ENCODE results near the gene SLAMF7. TPM values are rescaled to one million over a fixed set of nuclear protein-coding genes. Genes with fewer than 3 reads are reported as not detected.

Gene SLAMF7
- total RNA-seq, 1 donor from 2014 or later, result not detected

DNA sequence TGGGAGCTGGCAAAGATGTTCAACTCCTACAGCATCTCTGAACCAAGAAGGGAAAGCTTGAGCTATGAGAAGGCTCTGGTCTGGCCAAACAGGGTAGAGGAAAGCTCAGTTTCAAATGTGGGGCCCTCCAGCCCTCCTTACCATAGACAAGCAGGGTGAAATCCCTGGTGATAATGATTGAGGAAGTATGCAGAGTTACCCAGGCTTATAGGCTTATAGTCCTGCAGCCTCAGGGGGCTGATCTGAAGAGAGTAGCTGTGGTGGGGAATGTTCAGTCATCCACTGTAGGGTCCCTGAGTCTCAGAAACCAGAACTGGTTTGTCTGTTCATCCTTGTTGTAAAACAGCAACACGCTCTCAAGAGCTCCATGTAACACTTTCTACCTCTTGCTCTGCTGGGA is 37.1 kb downstream of the SLAMF7 start:
- peaks cover 2% of the 10 kb centered on the region for H3K9me3 Mint-ChIP-seq (ENCODE audit: low read depth)
- H3K4me1 Mint-ChIP-seq (ENCODE audit: low read depth), result peaks cover 9% of the 10 kb centered on the region
- H3K36me3 Mint-ChIP-seq (ENCODE audit: insufficient read depth), result no peaks in the 10 kb centered on the region
- peaks cover 6% of the 10 kb centered on the region for H3K27me3 Mint-ChIP-seq
- H3K4me3 Mint-ChIP-seq (ENCODE audit: low read depth), result no peak overlapping the region
- no peak for DNase-seq (ENCODE audit: low spot score, unreplicated experiment)
- TF ChIP-seq, protein P1, sequence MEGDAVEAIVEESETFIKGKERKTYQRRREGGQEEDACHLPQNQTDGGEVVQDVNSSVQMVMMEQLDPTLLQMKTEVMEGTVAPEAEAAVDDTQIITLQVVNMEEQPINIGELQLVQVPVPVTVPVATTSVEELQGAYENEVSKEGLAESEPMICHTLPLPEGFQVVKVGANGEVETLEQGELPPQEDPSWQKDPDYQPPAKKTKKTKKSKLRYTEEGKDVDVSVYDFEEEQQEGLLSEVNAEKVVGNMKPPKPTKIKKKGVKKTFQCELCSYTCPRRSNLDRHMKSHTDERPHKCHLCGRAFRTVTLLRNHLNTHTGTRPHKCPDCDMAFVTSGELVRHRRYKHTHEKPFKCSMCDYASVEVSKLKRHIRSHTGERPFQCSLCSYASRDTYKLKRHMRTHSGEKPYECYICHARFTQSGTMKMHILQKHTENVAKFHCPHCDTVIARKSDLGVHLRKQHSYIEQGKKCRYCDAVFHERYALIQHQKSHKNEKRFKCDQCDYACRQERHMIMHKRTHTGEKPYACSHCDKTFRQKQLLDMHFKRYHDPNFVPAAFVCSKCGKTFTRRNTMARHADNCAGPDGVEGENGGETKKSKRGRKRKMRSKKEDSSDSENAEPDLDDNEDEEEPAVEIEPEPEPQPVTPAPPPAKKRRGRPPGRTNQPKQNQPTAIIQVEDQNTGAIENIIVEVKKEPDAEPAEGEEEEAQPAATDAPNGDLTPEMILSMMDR (IDR thresholded peaks at IDR 0.05; ENCODE audit: unreplicated experiment), result no peak
- no peak overlapping the region for H3K27ac Mint-ChIP-seq

DNA sequence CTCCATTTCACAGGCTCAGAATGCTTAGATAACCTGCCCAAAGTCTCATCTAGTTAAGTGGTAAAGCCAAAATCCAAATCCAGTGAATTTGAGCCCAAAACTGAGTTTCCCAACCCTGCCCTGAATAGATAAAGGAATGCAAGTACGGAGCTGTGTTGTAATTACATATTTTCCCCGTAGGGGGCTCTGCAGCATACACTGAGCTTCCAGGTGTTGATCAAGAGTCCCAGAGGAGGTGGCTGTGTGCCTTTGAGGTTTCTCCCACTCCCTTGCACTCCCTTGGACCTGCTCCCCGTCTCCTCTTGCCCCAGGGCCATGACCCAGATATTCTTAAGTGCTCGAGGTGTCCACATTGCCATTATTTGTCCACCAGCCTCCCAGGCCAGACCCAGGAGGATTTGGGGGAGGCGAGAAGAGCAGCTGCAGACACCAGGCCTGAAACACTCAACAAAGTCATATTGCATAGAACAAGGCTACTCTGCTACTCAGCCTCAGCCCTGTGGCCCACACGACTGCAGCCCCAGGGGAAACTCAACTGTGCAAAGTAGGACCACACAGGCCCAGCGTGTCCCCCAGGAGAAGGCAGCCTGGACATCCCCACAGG is 38.5 kb downstream of the SLAMF7 start:
- Mint-ChIP-seq H3K36me3 (ENCODE audit: insufficient read depth) (no peaks in the 10 kb centered on the region), H3K27ac (no peak overlapping the region)
- DNase-seq (ENCODE audit: low spot score, unreplicated experiment), result no peak

DNA sequence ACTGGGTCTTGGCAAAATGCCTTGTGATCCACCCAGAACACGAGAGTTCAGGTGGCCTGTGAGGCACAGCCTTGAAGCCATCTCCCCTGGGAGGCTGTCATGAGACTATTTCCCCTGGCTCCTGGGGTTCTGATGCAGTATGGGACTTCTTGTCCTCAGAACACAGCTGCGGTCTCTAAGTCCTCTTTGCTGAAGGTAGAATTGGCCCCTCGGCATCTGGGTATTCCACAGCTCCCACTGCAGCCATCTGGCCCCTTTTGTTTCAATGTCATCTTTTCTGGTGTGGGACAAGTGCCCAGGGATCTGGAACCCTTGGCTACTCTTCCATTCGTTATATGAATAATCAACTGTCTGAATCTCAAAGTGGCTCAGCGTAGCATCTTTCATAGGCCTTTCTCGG is 39.9 kb downstream of the SLAMF7 start:
- no peak overlapping the region for H3K4me3 Mint-ChIP-seq (ENCODE audit: low read depth)
- H3K36me3 Mint-ChIP-seq (ENCODE audit: insufficient read depth), result no peaks in the 10 kb centered on the region
- peaks cover 6% of the 10 kb centered on the region for H3K27me3 Mint-ChIP-seq
- peaks cover 19% of the 10 kb centered on the region for H3K4me1 Mint-ChIP-seq (ENCODE audit: low read depth)
- TF ChIP-seq, protein P1 (IDR thresholded peaks at IDR 0.05; ENCODE audit: unreplicated experiment), result no peak
- no peak for DNase-seq (ENCODE audit: low spot score, unreplicated experiment)
- no peaks in the 10 kb centered on the region for H3K9me3 Mint-ChIP-seq (ENCODE audit: low read depth)
- no peak overlapping the region for H3K27ac Mint-ChIP-seq

More for the DNA sequence above, 38.5 kb downstream of the SLAMF7 start:
- Mint-ChIP-seq H3K27me3 (peaks cover 6% of the 10 kb centered on the region), H3K4me1 (ENCODE audit: low read depth) (peaks cover 19% of the 10 kb centered on the region), H3K9me3 (ENCODE audit: low read depth) (no peaks in the 10 kb centered on the region), H3K4me3 (ENCODE audit: low read depth) (no peak overlapping the region)
- TF ChIP-seq, protein P1 (IDR thresholded peaks at IDR 0.05; ENCODE audit: unreplicated experiment), result peak; percentile 66

DNA sequence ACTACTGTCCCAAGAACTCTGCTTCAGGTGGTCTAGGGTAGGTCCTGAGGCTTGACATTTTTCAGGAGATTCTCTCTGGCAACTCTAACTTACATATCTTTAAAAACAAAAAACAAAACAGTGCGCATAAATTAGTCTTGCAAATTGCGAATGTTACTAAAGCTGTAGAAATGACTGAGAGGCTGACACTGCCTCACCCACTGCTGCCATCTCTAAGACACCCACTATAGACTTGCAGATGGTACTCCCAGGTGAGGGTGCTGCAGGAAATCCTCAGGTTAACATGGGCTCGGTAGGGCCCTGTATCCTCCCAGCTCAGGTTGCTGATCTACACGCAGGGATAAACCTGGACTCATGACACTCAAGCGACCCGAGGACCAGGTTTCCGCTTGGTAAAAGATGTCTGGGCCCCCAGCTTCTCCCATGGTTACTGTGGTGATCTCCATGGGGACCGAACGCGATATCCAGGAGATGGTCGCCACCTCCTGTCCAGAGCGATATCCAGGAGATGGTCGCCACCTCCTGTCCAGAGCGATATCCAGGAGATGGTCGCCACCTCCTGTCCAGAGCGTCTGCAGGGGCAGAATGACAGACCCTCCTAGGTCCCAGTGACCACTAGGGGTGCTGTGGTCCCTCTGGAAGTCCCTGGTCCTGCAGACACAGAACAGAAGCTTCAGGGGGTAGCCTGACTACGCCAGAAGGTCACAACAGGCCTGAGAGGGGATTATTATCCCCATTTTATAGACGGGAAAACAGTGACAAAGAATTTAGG is 40.8 kb downstream of the SLAMF7 start:
- no peak for DNase-seq (ENCODE audit: low spot score, unreplicated experiment)
- H3K4me3 Mint-ChIP-seq (ENCODE audit: low read depth), result no peak overlapping the region
- TF ChIP-seq, protein P1 (IDR thresholded peaks at IDR 0.05; ENCODE audit: unreplicated experiment), result peak; percentile 50
- H3K36me3 Mint-ChIP-seq (ENCODE audit: insufficient read depth), result no peaks in the 10 kb centered on the region
- H3K27me3 Mint-ChIP-seq, result peaks cover 5% of the 10 kb centered on the region
- peaks cover 19% of the 10 kb centered on the region for H3K4me1 Mint-ChIP-seq (ENCODE audit: low read depth)
- peaks cover 3% of the 10 kb centered on the region for H3K9me3 Mint-ChIP-seq (ENCODE audit: low read depth)
- no peak overlapping the region for H3K27ac Mint-ChIP-seq

DNA sequence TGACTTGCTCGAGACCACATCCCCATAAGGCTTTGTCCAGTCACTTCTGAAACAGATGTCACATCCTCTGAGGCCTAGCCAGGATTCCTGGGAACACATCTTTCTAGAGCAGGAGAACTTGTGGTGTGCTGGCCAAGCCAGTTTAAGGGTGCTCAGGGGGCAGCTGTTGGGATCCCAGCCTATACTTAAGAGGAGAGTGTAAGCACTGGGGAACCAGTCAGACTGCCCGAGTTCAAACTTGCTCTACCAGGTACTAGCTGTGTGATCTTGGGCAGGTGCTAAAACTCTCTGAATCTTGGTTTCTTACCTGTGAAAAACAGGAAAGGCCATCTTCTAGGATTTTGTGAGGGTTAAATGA is 41.3 kb downstream of the SLAMF7 start:
- no peak for DNase-seq (ENCODE audit: low spot score, unreplicated experiment)
- no peaks in the 10 kb centered on the region for H3K27me3 Mint-ChIP-seq
- H3K36me3 Mint-ChIP-seq (ENCODE audit: insufficient read depth), result no peaks in the 10 kb centered on the region
- TF ChIP-seq, protein P1 (IDR thresholded peaks at IDR 0.05; ENCODE audit: unreplicated experiment), result no peak
- peaks cover 19% of the 10 kb centered on the region for H3K4me1 Mint-ChIP-seq (ENCODE audit: low read depth)
- no peak overlapping the region for H3K27ac Mint-ChIP-seq
- peaks cover 7% of the 10 kb centered on the region for H3K9me3 Mint-ChIP-seq (ENCODE audit: low read depth)
- no peak overlapping the region for H3K4me3 Mint-ChIP-seq (ENCODE audit: low read depth)
